HEK293 (cell line): ENCODE data around the gene TPST2.

Experiments
- ATF2 ChIP-seq: fragments of 450-650 bp; formaldehyde crosslinking; IDR thresholded peaks from 2 replicates; pipeline ENCODE4 v1.5.1; 2016; ENCODE audit warnings: missing biosample characterization, missing genetic modification characterization, low read depth
- EGR2 ChIP-seq: fragments of 450-650 bp; formaldehyde crosslinking; IDR thresholded peaks from 2 replicates; pipeline ENCODE4 v1.5.1; 2016; ENCODE audit warnings: low read depth, missing biosample characterization, missing genetic modification characterization
- KLF1 ChIP-seq: fragments of 450-650 bp; formaldehyde crosslinking; IDR thresholded peaks from 2 replicates; pipeline ENCODE4 v1.5.1; 2016; ENCODE audit warnings: missing biosample characterization, missing genetic modification characterization
- PRDM2 ChIP-seq: fragments of 450-650 bp; formaldehyde crosslinking; IDR thresholded peaks from 2 replicates; pipeline ENCODE4 v1.5.1; 2016; ENCODE audit warnings: missing biosample characterization, missing genetic modification characterization, borderline replicate concordance
- WT1 ChIP-seq: fragments of 450-650 bp; formaldehyde crosslinking; IDR thresholded peaks from 2 replicates; pipeline ENCODE4 v1.5.1; 2016; ENCODE audit warnings: missing biosample characterization, missing genetic modification characterization
- ZBTB17 ChIP-seq: fragments of 450-650 bp; formaldehyde crosslinking; IDR thresholded peaks from 2 replicates; pipeline ENCODE4 v1.5.1; 2016; ENCODE audit warnings: missing biosample characterization, missing genetic modification characterization
- ZBTB44 ChIP-seq: fragments of 450-650 bp; IDR thresholded peaks from 2 replicates; pipeline ENCODE4 v1.5.1; 2018; ENCODE audit warnings: missing biosample characterization, mild to moderate bottlenecking, missing genetic modification characterization
- ZBTB48 ChIP-seq: fragments of 450-650 bp; formaldehyde crosslinking; IDR thresholded peaks from 2 replicates; pipeline ENCODE4 v1.5.1; 2016; ENCODE audit warnings: missing biosample characterization, missing genetic modification characterization
- ZNF133 ChIP-seq: fragments of 450-650 bp; formaldehyde crosslinking; IDR thresholded peaks from 2 replicates; pipeline ENCODE4 v1.5.1; 2016; ENCODE audit warnings: missing biosample characterization, missing genetic modification characterization
- ZNF24 ChIP-seq: fragments of 450-650 bp; formaldehyde crosslinking; IDR thresholded peaks from 2 replicates; pipeline ENCODE4 v1.5.1; 2016; ENCODE audit warnings: missing biosample characterization, missing genetic modification characterization
- ZNF311 ChIP-seq: fragments of 450-650 bp; formaldehyde crosslinking; IDR thresholded peaks from 2 replicates; pipeline ENCODE4 v1.5.1; 2017; ENCODE audit warnings: missing biosample characterization, missing genetic modification characterization, borderline replicate concordance
- ZNF580 ChIP-seq: fragments of 450-650 bp; formaldehyde crosslinking; IDR thresholded peaks from 2 replicates; pipeline ENCODE4 v1.5.1; 2016; ENCODE audit warnings: missing biosample characterization, missing genetic modification characterization
- ZSCAN23 ChIP-seq: fragments of 450-650 bp; formaldehyde crosslinking; IDR thresholded peaks from 2 replicates; pipeline ENCODE4 v1.5.1; 2016; ENCODE audit warnings: missing biosample characterization, missing genetic modification characterization
- ZSCAN30 ChIP-seq: fragments of 450-650 bp; IDR thresholded peaks from 2 replicates; pipeline ENCODE4 v1.5.1; 2018; ENCODE audit warnings: missing biosample characterization, mild to moderate bottlenecking, missing genetic modification characterization, moderate library complexity
- ZXDB ChIP-seq: fragments of 450-650 bp; formaldehyde crosslinking; IDR thresholded peaks from 2 replicates; pipeline ENCODE4 v1.5.1; 2016; ENCODE audit warnings: missing biosample characterization, missing genetic modification characterization
- TF ChIP-seq, protein P1 (sequence below): fragments of 450-650 bp; formaldehyde crosslinking; IDR thresholded peaks from 2 replicates; pipeline ENCODE4 v1.5.1; 2016; ENCODE audit warnings: missing biosample characterization, missing genetic modification characterization
- TF ChIP-seq, protein P2 (sequence below): fragments of 450-650 bp; formaldehyde crosslinking; IDR thresholded peaks from 2 replicates; pipeline ENCODE4 v1.5.1; 2017; ENCODE audit warnings: missing biosample characterization, missing genetic modification characterization

Gene TPST2

DNA sequence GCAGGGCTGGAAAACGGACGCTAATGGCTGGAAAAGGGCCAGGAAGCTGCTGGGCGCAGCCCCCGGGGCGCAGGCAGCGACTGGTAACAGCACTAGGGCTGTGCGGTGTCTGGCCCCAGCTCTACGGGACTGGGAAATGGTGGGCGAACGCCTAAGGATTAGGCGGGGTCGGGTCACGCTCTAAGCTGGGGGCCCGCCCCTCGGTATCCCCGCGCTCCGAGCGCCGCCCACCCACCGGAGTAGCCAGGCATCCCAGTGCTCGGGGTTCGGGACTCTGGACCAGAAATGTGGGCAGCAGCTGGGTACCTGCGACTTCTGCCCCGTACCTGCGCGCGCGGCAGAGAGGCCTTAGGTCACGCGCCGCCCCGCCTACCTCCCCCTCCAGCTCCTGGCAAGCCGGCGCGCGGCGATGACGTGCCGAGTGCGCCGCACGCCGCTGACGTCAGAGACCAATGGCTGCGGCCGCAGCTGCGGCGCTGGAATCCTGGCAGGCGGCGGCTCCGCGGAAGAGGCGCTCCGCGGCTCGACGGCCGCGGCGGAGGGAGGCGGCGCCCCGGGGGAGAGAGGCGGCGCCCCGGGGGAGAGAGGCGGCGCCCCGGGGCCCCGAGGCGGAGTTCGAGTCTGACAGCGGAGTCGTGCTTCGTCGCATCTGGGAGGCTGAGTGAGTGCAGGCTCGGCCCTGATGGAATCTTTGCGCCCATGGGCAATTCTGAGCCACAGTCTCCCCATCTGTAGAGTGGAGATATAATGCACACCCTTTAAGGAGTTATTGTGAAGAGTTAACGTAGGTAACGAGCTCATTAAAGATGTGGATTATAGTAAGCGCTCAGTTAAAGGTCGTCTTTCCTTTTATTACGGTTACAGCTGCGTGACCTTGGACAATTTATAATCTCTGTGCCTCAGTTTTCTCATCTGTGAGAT, 106.2 kb downstream of the TPST2 start, which contains the start of the genes HPS4 and SRRD (continued):
- TF ChIP-seq PRDM2 (tag by site-specific recombination) = peak; percentile 77; the same call in 1 of the 2 replicates
- peak; percentile 52; the same call in 1 of the 2 replicates for TF ChIP-seq ZSCAN30 (tag by site-specific recombination)
- TF ChIP-seq, protein P1, sequence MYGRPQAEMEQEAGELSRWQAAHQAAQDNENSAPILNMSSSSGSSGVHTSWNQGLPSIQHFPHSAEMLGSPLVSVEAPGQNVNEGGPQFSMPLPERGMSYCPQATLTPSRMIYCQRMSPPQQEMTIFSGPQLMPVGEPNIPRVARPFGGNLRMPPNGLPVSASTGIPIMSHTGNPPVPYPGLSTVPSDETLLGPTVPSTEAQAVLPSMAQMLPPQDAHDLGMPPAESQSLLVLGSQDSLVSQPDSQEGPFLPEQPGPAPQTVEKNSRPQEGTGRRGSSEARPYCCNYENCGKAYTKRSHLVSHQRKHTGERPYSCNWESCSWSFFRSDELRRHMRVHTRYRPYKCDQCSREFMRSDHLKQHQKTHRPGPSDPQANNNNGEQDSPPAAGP (tag by site-specific recombination) = peak; percentile 82
- TF ChIP-seq ZXDB = peak; percentile 78
- peak; percentile 91 for TF ChIP-seq ATF2 (tag by site-specific recombination)
- no peak for TF ChIP-seq ZNF311 (tag by site-specific recombination)
- TF ChIP-seq ZBTB48 (tag by site-specific recombination) = 0 out of 2 replicates have a peak, but pooled peaks have one; percentile 25
- peak; percentile 37; the same call in 1 of the 2 replicates for TF ChIP-seq WT1 (tag by site-specific recombination)
- TF ChIP-seq ZNF580 (tag by site-specific recombination) = peak; percentile 85
- TF ChIP-seq KLF1 (tag by site-specific recombination) = peak; percentile 81
- peak; percentile 54; the same call in 1 of the 2 replicates for TF ChIP-seq ZBTB44 (tag by site-specific recombination)
- peak; percentile 93 for TF ChIP-seq EGR2 (tag by site-specific recombination)
- TF ChIP-seq, protein P2, sequence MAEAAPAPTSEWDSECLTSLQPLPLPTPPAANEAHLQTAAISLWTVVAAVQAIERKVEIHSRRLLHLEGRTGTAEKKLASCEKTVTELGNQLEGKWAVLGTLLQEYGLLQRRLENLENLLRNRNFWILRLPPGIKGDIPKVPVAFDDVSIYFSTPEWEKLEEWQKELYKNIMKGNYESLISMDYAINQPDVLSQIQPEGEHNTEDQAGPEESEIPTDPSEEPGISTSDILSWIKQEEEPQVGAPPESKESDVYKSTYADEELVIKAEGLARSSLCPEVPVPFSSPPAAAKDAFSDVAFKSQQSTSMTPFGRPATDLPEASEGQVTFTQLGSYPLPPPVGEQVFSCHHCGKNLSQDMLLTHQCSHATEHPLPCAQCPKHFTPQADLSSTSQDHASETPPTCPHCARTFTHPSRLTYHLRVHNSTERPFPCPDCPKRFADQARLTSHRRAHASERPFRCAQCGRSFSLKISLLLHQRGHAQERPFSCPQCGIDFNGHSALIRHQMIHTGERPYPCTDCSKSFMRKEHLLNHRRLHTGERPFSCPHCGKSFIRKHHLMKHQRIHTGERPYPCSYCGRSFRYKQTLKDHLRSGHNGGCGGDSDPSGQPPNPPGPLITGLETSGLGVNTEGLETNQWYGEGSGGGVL = peak; percentile 69
- peak; percentile 54; the same call in 1 of the 2 replicates for TF ChIP-seq ZBTB17 (tag by site-specific recombination)
- peak; percentile 58; the same call in 1 of the 2 replicates for TF ChIP-seq ZNF24
- no peak for TF ChIP-seq ZSCAN23
- TF ChIP-seq ZNF133 = no peak
